HG02678 (cell line): Measurements from ENCODE around the gene GATAD2B.
"Not testable (repeated sequence)": the region's sequence is repeated elsewhere in the genome, so short reads cannot be mapped to it uniquely, and the experiment has no call there.

Experiments
- ATAC-seq: cut with Tn5 transposase; IDR thresholded peaks from one replicate; pipeline ENCODE4 v1.9.1; 2021; ENCODE audit warnings: mild to moderate bottlenecking, moderate library complexity; ENCODE audit not compliant: unreplicated experiment

Gene GATAD2B

GRCh38 chr1:153899509-153899908 lies 23.3 kb downstream of the GATAD2B start:
- ATAC-seq, result no peak

GRCh38 chr1:153895866-153896265 lies 26.9 kb downstream of the GATAD2B start:
- ATAC-seq, result not testable (repeated sequence)

- ATAC-seq, result not testable (repeated sequence)
These were observed 31.7 kb downstream of the GATAD2B start for GRCh38 chr1:153891042-153891441.

- ATAC-seq, result no peak
These were observed 34.2 kb downstream of the GATAD2B start for GRCh38 chr1:153888533-153888932.

- ATAC-seq, result no peak
These were observed 36.6 kb downstream of the GATAD2B start for GRCh38 chr1:153886127-153886526.

GRCh38 chr1:153883223-153883622 lies 39.5 kb downstream of the GATAD2B start:
- ATAC-seq, result no peak

- no peak for ATAC-seq
These were observed 40.4 kb downstream of the GATAD2B start for GRCh38 chr1:153882296-153882912.

GRCh38 chr1:153881751-153882150 lies 41.0 kb downstream of the GATAD2B start:
- ATAC-seq, result no peak

GRCh38 chr1:153880962-153881361 lies 41.8 kb downstream of the GATAD2B start:
- no peak for ATAC-seq

GRCh38 chr1:153880024-153880423 lies 42.7 kb downstream of the GATAD2B start:
- ATAC-seq, result no peak

GRCh38 chr1:153877112-153877511 lies 45.7 kb downstream of the GATAD2B start:
- ATAC-seq, result no peak

- ATAC-seq, result no peak
These were observed 49.8 kb downstream of the GATAD2B start for GRCh38 chr1:153872934-153873333.

GRCh38 chr1:153872331-153872730 lies 50.4 kb downstream of the GATAD2B start:
- no peak for ATAC-seq

GRCh38 chr1:153869486-153869885 lies 53.3 kb downstream of the GATAD2B start:
- ATAC-seq, result no peak

- no peak for ATAC-seq
These were observed 56.5 kb downstream of the GATAD2B start for GRCh38 chr1:153866045-153866850.

GRCh38 chr1:153860285-153860684 lies 62.5 kb downstream of the GATAD2B start:
- no peak for ATAC-seq

GRCh38 chr1:153857505-153857904 lies 65.3 kb downstream of the GATAD2B start:
- ATAC-seq, result no peak

GRCh38 chr1:153856763-153857162 lies 66.0 kb downstream of the GATAD2B start:
- no peak for ATAC-seq

- no peak for ATAC-seq
These were observed 70.6 kb downstream of the GATAD2B start for GRCh38 chr1:153852170-153852569.

- peak; percentile 73 for ATAC-seq
These were observed 73.1 kb downstream of the GATAD2B start for GRCh38 chr1:153849487-153850185.

- ATAC-seq, result no peak
These were observed 74.0 kb downstream of the GATAD2B start for GRCh38 chr1:153848805-153849204.

GRCh38 chr1:153845158-153845557 lies 77.6 kb downstream of the GATAD2B start:
- no peak for ATAC-seq
